ENCODE results near the gene FBXW11. TPM values are rescaled to one million over a fixed set of nuclear protein-coding genes. Genes with fewer than 3 reads are reported as not detected.

FBXW11 gene
- total and polyA plus RNA-seq, 2 of the 8 experiments (the other 6 are each of a cell fraction or from before 2014, with no cell fraction given): 45.0 to 75.6 TPM

DNA sequence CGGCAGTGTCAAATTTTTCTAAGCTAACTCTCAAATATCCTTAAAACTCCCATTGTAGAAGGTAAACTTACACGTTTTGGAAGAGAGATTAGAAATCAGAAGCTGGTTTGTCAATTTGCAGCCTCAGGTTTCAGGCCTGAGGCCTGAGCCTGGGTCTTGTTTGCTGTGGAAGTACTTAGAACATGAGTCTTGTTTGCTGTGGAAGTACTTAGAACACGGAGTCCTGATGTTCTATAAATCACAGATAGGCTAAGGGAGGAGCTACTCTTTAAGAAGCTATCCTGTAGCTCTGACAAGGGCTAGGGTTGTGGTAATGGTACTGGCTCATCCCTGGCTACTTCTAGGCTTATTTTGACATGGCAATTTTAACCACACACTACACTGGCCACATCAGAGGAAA lies 97.8 kb downstream of the FBXW11 start (continued):
- TF ChIP-seq, protein P1, sequence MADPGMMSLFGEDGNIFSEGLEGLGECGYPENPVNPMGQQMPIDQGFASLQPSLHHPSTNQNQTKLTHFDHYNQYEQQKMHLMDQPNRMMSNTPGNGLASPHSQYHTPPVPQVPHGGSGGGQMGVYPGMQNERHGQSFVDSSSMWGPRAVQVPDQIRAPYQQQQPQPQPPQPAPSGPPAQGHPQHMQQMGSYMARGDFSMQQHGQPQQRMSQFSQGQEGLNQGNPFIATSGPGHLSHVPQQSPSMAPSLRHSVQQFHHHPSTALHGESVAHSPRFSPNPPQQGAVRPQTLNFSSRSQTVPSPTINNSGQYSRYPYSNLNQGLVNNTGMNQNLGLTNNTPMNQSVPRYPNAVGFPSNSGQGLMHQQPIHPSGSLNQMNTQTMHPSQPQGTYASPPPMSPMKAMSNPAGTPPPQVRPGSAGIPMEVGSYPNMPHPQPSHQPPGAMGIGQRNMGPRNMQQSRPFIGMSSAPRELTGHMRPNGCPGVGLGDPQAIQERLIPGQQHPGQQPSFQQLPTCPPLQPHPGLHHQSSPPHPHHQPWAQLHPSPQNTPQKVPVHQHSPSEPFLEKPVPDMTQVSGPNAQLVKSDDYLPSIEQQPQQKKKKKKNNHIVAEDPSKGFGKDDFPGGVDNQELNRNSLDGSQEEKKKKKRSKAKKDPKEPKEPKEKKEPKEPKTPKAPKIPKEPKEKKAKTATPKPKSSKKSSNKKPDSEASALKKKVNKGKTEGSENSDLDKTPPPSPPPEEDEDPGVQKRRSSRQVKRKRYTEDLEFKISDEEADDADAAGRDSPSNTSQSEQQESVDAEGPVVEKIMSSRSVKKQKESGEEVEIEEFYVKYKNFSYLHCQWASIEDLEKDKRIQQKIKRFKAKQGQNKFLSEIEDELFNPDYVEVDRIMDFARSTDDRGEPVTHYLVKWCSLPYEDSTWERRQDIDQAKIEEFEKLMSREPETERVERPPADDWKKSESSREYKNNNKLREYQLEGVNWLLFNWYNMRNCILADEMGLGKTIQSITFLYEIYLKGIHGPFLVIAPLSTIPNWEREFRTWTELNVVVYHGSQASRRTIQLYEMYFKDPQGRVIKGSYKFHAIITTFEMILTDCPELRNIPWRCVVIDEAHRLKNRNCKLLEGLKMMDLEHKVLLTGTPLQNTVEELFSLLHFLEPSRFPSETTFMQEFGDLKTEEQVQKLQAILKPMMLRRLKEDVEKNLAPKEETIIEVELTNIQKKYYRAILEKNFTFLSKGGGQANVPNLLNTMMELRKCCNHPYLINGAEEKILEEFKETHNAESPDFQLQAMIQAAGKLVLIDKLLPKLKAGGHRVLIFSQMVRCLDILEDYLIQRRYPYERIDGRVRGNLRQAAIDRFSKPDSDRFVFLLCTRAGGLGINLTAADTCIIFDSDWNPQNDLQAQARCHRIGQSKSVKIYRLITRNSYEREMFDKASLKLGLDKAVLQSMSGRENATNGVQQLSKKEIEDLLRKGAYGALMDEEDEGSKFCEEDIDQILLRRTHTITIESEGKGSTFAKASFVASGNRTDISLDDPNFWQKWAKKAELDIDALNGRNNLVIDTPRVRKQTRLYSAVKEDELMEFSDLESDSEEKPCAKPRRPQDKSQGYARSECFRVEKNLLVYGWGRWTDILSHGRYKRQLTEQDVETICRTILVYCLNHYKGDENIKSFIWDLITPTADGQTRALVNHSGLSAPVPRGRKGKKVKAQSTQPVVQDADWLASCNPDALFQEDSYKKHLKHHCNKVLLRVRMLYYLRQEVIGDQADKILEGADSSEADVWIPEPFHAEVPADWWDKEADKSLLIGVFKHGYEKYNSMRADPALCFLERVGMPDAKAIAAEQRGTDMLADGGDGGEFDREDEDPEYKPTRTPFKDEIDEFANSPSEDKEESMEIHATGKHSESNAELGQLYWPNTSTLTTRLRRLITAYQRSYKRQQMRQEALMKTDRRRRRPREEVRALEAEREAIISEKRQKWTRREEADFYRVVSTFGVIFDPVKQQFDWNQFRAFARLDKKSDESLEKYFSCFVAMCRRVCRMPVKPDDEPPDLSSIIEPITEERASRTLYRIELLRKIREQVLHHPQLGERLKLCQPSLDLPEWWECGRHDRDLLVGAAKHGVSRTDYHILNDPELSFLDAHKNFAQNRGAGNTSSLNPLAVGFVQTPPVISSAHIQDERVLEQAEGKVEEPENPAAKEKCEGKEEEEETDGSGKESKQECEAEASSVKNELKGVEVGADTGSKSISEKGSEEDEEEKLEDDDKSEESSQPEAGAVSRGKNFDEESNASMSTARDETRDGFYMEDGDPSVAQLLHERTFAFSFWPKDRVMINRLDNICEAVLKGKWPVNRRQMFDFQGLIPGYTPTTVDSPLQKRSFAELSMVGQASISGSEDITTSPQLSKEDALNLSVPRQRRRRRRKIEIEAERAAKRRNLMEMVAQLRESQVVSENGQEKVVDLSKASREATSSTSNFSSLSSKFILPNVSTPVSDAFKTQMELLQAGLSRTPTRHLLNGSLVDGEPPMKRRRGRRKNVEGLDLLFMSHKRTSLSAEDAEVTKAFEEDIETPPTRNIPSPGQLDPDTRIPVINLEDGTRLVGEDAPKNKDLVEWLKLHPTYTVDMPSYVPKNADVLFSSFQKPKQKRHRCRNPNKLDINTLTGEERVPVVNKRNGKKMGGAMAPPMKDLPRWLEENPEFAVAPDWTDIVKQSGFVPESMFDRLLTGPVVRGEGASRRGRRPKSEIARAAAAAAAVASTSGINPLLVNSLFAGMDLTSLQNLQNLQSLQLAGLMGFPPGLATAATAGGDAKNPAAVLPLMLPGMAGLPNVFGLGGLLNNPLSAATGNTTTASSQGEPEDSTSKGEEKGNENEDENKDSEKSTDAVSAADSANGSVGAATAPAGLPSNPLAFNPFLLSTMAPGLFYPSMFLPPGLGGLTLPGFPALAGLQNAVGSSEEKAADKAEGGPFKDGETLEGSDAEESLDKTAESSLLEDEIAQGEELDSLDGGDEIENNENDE (IDR thresholded peaks at IDR 0.05; ENCODE audit: insufficient replicate concordance, low read length): no peak
- TF ChIP-seq TBP (IDR thresholded peaks at IDR 0.05; ENCODE audit: low read depth, low read length): no peak
- TF ChIP-seq JUND (IDR thresholded peaks at IDR 0.05; ENCODE audit: low read length): no peak
- TF ChIP-seq SIN3A (conservative IDR thresholded peaks at IDR 0.05 in 1 of 2, IDR thresholded peaks at IDR 0.05 in 1 of 2; ENCODE audit: low read depth in 1 of 2, low read length in 2 of 2): no peak
- no peak for TF ChIP-seq HDAC6 (IDR thresholded peaks at IDR 0.05; ENCODE audit: low read depth, low read length)
- no peak for TF ChIP-seq CBX8 (IDR thresholded peaks at IDR 0.05; ENCODE audit: borderline replicate concordance, low read depth, low read length)
- no peak for TF ChIP-seq POLR2A (IDR thresholded peaks at IDR 0.05; ENCODE audit: control extremely low read depth in 1 of 2, low read depth in 2 of 2, low read length in 2 of 2)
- TF ChIP-seq NANOG (IDR thresholded peaks at IDR 0.05; ENCODE audit: insufficient read depth, low read depth, low read length, poor library complexity, severe bottlenecking): no peak
- no peak for TF ChIP-seq BACH1 (IDR thresholded peaks at IDR 0.05; ENCODE audit: low read length)
- TF ChIP-seq, protein P2, sequence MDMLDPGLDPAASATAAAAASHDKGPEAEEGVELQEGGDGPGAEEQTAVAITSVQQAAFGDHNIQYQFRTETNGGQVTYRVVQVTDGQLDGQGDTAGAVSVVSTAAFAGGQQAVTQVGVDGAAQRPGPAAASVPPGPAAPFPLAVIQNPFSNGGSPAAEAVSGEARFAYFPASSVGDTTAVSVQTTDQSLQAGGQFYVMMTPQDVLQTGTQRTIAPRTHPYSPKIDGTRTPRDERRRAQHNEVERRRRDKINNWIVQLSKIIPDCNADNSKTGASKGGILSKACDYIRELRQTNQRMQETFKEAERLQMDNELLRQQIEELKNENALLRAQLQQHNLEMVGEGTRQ (IDR thresholded peaks at IDR 0.05; ENCODE audit: low read length): no peak
- TF ChIP-seq, protein P3, sequence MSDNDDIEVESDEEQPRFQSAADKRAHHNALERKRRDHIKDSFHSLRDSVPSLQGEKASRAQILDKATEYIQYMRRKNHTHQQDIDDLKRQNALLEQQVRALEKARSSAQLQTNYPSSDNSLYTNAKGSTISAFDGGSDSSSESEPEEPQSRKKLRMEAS (IDR thresholded peaks at IDR 0.05): no peak

All from H1 (cell line).